Stimulated activated CD8-positive, alpha-beta memory T cell treated with anti-CD3 and anti-CD28 coated beads, Interleukin-7, amount 100 ng/mL, for 24 hours (primary cell): ENCODE results near the gene TMEM61.
"Not testable (repeated sequence)": the region's sequence is repeated elsewhere in the genome, so short reads cannot be mapped to it uniquely, and the experiment has no call there.

ENCODE experiments used
- DNase-seq: peaks from one replicate; pipeline ENCODE4 v3.0.0-alpha.2; 2020; ENCODE audit warnings: low read depth

The TMEM61 gene

DNA sequence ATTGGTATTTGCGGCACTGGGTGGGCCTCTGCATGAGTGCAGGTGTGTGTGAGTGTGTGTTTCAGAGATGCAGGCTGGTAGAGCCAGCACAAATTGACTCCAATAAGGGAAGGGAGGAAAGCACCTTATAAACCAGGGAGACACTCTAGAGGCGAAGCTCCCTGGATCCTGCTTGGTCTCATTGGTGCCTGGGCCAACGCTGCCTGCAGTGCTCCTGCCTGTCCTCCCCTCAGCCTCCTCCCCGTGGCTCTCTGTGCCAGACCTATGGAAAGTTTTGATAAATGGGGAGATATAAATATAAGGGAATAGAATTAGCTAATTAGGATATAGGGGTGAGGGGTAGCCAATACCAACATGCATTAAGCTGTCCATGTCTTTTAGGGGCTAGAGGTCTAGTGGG lies 20.9 kb downstream of the TMEM61 start:
- DNase-seq, result no peak

DNA sequence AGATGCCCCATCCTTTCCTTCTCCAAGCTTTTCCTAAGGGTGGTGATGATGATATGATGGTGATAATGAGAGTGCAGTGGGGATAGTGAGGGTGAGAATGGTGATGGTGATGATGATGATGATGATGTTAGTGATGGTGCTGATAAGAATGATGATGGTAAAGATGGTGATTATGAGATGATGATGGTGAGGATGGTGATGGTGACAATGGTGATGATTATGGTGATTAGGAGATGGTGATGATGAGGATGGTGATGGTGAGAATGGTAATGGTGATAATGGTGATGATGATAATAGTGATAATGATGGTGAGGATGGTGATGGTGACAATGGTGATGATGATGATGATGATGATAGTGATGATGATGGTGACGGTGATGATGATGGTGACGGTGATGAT lies 22.3 kb downstream of the TMEM61 start:
- DNase-seq, result no peak

DNA sequence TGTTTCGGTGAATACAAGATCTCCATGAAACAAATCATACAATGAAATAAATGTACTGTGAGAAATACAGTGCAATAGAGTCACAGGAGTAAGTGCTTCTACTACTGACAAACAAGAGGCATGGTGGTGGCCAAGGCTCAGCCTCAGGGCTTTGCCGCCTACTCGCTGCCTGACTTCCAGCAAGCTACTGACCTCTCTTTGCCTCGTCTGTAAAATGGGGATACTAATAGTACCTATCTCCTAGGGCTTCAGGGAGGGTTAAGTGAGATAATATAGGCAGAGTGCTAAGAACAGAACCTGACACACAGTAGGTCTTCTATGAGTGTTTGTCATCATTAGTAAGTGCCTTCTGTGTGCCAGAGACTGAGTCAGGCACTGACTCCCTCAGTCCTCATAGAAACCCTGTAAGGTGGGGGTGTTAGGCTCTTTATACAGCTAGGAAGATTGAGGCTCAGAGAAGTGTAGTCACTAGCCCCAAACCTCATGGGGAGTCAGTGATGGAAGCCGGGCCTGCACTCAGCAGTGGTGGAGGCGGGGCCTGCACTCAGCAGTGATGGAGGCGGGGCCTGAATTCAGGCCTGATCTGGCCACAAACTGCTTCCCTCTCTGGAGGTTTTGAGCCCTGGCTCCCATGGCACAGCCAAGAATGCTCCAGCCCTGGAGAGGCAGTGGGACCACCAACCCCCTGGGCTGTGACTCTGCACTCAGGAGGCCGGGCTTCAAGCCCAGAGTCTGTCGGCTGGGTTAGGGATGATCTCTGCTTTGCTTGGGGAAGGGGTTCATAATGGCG lies 25.1 kb downstream of the TMEM61 start:
- no peak for DNase-seq

DNA sequence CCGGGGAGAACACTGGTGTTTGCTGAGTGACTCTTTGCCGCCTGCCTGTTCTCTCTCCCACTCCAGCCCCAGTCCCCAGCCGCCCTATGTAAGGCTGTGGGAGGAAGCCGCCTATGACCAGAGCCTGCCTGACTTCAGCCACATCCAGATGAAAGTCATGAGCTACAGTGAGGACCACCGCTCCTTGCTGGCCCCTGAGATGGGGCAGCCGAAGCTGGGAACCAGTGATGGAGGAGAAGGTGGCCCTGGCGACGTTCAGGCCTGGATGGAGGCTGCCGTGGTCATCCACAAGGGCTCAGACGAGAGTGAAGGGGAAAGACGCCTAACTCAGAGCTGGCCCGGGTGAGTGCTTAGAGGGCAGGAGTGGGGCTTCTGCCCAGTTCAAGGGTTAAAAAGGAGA lies 26.5 kb downstream of the TMEM61 start:
- DNase-seq, result no peak

DNA sequence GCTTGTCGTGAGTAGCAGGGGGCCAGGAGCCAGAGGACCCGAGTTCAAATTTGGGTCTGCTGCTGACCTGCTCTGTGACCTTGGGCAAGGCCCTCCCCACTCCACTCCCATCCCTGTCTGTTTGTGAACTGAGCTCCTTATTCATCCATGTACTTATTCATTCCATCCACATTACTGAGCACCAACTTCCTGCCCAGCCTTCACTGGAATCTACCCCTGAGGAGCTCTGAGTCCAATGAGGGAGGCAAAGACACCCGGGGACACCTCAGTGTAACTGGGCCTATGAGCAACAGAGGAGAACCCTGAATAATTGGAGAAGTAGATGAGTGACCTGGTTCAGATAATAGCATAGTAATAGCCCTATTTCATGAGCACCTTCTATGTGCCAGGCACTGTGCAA lies 27.2 kb downstream of the TMEM61 start:
- DNase-seq, result no peak

DNA sequence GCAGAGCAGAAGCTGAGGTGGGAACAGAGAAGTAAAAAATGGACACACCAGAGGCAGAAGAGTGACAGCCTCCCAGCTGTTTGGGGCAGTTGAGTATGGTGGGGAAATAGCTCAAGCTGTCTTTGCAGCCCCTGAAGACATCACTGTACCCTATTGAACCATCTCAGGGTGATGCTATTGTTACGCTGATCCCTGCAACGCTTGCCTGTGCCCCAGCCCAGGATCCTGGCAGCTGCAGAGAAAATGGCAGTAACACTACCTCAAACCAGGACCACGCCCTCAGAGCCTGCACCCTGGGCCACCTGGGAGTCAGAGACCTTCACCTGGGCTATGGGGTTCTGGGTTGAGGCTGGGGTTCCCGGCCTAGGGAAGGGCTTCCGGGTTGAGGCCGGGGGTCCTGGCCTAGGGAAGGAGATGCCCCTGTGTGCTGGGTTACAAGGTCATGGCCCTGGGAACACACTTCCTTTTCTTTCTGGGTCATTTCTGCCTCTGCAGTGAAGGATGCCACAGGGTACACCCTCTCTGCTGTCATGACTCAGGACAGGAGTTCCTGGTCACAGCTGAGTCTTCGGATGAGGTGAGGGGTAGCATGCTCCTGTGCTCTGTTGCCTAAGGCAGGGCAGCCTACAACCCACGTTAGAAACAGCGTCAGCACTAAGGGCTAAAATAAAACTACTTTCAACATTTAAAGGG lies 29.9 kb downstream of the TMEM61 start:
- no peak for DNase-seq

DNA sequence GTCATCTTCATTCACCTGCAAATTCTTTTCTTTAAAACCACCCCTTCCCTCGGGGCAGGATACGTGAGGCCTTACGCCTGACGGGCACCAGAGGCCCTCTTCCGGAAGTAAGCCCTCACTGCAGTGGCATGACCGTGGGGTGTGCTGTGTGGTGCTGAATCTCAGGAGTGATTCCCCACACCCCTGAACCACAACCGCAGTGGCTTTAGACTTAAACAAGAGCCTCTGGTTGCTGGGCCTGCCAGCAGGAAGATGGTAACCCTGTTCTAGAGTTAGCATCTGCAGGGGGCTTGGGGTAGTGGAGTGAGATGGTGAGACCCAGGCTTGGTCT lies 30.4 kb downstream of the TMEM61 start:
- no peak for DNase-seq

DNA sequence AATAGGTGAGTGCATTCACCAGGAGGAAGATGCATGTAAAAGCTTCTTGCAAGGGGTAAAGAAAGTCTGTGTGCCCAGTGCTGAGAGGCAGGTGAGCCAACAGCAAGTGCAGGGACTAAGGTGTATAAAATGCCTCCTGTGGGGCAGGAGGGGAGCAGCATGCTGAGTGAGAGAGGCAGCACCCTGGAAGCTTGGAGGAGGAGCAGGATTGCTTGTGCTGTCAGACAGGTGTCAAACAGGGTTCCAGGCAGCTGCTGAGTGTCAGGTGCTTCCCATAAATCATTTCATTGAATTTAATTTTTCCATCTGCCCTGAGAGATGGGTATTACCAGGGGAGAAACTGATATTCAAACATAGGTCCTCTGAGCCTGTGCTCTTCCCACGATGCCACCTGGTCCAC lies 32.2 kb downstream of the TMEM61 start:
- DNase-seq, result no peak

DNA sequence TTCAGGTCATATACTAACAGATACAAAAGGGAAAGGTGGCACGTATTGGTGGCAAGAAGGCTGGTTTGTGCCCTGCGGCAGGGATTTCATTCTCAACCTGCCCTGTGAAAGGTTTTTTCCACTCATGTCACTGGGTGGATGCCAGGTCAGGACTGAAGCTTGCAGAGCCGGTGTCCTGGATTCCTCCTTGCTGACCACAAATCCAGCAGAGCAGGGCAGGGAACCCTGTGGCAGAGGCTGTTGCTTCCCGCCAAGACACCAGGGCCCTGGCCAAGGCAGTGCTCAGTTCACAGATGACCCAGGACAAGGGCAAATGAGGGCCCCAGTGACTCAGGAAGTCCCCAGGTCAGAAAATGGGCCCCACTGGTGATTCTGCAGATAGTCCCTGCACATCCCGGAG lies 34.7 kb downstream of the TMEM61 start:
- DNase-seq, result no peak

DNA sequence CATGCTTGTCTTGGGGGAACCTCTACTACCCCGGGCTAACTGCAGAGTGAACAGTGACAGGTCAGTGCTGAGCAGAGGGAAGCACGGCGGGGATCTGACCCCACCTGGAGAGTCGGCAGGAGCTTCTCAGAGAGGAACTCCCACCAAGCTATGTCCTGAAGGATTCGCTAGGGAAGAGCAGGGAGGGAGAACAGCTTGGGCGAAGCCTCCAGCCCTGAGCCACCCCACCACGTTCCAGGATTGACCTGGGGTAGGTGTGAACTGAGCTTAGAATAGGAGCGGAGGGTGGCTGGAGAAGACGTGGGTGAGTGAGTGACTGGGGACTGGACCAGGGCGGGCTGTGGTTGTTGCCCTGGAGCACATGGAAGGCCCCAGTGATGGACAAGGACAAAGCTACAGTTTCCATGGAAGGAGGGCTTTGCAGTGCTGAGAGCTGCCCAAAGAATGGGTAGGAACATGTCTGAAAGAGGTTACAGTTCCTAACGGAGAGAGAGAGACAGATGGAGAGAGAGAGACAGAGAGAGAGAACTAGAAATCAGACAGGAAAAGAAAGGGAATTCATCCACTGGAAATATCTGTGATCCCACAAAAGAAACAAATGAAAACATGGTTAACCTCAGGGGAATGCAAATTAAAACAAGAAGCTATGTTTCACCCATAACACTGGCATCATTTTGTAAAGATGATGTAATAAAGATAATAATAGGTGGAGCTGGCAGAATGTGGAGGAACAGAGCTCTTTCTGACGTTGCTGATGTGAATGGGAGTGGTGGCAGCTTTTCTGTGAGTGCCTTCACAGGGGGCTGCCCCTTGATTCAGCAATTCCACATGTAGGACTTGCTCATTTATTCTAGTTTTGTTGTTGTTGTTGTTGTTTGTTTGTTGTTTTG lies 35.5 kb downstream of the TMEM61 start:
- no peak for DNase-seq

DNA sequence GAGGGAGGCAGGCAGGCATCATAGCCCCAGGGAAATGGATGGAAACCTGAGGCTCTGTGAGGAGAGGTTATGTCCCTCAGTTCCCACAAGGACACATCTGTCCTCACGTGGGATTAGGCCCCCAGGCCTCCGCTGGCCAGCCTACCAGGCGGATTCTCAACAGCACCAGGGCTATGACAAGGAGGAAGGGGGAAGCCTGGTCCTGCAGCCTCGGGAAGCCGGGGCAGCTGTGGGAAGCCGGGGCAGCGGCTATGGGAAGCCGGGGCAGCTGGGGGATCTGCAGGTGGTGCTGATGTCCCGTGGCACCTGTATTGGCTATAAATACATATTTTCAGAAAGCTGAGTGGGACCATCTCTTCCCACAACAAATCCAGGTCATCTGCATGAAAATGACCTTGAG lies 38.0 kb downstream of the TMEM61 start:
- no peak for DNase-seq

DNA sequence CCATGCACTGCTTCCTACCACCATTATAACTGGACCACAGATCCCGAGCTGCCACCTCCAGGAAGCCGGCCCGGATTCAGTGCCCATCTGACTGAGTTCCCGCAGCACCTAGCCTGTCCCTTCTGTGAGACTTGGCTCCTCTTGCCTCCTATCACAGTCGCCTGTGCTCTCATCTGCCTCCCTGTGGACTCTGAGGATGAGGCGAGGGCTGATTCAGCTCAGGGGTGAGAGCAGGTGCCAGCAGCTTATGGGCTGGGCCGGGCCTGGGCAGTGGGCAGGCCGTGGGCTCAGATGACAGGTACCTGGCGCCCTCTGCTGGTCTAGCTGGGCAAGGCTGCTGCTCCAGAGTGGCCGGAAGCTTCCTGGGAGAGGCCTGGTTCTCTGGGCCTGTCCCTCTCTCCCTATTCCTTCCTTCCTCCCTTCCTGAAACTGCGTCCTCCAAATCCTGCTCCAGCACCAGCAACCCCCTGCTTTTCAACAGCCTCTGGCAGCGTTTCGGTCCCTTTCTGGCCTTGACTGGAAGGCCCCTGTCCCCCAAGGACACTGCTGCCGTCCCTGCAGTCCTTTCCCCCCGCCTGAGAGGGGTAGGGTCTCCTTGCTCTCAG lies 41.6 kb downstream of the TMEM61 start:
- DNase-seq, result peak; percentile 47

DNA sequence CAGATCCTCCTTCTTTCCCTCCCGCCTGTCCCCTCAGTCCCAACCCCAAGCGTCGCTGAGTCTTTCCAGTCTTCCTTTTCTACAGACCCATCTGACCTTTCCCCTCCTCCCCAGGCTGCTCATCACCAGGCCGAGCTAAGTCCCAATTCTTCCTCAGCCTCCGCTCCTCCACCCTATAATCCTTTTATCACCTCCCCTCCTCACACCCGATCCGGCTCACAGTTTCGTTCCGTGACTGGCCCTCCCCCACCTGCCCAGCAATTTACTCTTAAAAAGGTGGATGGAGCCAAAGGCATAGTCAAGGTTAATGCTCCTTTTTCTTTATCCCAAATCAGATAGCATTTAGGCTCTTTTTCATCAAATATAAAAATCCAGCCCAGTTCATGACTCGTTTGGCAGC lies 43.7 kb downstream of the TMEM61 start:
- not testable (repeated sequence) for DNase-seq

DNA sequence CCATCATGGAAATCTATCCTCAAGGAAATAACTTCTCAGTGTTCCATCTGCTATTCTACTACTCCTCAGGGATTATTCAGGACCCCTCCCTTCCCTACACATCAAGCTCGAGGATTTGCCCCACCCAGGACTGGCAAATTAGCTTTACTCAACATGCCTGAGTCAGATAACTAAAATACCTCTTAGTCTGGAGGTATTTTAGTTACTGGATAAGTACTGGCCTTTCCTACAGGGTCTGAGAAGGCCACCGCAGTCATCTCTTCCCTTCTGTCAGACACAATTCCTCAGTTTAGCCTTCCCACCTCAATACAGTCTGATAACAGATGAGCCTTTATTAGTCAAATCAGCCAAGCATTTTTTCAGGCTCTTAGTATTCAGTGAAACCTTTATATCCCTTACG lies 46.3 kb downstream of the TMEM61 start:
- not testable (repeated sequence) for DNase-seq

DNA sequence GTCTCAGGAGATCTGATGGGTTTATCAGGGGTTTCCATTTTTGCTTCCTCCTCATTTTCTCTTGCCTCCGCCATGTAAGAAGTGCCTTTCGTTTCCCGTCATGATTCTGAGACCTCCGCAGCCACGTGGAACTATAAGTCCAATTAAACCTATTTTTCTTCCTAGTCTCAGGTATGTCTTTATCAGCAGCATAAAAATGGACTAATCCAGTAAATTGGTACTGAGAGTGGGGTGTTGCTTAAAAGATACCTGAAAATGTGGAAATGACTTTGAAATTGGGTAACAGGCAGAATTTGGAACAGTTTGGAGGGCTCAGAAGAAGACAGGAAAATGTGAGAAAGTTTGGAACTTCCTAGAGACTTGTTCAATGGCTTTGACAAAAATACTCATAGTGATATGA lies 50.7 kb downstream of the TMEM61 start:
- not testable (repeated sequence) for DNase-seq

DNA sequence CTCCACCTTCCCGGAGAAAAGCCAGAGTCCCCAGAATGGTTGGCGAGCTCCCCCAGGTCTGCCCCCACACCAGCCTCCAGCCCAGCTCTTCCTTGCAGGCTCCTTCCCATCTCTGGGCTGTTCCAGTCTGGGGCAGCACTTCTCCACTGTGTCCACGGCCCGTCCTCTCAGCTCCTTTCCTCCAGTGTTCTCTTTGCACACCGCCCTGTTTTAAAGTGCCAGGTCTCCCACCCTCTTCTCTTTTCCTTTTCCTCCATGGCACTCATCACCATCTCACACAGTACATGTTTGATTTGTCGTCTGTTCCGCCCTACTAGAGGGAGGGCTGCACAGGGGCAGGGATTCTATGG lies 52.8 kb downstream of the TMEM61 start:
- no peak for DNase-seq

DNA sequence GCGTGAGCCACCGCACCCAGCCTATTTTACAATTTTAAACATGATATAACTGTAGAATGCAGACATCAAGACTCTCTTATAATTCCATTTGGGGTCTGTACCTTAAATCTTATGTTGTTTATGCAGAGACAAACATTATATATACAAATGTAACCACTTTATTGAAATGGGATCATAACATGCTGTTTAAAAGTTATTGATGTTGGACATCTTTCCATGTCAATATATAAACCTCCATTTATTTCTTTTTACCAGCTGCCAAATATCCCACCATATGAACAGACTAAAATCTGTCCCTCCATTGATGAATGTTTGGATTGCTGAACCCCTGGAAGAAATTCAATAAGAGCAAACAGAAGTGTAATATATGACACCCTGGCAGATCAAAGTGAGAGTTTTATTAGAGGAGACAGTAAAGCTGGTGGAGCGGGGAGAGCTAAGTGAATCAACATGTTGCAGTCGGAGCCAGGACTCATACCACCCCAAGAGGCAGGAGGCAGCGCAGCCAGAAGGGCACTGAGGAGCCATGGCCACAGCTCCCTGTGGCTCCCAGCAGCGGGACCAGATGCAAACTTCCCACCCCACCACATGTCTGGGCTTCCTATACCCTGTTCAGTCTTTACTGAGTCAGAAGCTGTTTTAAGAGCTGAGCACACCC lies 54.2 kb downstream of the TMEM61 start:
- no peak for DNase-seq

DNA sequence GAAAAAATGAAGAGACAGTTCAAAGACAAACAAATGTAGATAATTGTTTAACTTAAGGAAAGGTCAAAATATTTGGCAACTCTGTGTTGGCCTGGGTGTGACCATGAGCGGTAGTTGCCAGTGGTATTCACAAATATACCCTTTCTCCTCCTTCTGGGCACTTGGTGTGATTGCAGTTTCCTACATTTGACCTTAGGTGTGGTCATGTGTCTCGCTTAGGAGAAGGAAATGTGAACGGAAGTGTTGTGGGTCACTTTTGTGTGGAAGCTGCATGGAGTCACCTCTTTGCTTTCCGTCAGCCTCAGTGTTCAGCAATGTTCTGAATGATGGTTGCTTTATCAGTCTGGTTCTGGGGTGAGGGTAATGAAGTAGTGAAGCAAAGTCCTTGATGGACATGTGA lies 55.5 kb downstream of the TMEM61 start:
- no peak for DNase-seq

DNA sequence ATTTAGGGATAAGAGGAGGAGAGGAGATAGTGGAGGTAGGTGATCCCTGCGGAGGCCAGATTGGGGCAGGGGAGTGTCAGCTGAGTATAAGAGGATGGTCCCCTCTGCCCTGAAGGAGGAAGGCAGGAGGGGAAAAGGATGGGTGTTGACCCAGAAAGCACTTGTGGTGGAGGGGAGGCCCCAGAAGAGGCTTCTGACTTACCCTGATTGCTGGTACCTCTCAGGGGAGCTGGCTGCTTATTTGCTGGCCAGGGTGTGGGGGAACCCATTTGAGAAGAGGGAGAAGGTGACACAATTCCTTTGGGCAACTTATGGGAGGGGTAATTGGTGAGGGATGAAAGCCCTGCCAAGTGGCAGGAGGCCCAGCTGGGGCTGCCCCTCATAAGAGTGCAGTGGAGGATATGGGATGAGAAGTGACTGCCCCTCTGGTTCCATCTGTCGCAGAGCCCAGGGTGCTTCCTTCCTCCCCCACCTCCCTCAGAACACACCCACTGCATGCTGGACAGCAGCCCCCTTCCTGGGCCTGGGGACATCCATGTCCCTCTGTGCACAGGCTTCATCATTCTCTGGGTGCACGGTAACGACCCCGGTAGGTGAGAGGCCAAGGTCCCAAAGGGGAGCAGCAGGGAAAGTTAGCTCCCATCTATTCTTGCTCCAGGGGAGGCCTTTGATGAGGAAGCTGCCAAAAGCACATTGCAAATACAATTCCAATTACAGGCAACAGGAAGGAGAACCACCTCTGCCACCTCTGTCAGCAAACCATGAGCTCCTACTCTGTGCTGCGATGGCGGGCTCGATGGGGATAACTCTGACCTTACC lies 57.5 kb downstream of the TMEM61 start:
- DNase-seq, result no peak

DNA sequence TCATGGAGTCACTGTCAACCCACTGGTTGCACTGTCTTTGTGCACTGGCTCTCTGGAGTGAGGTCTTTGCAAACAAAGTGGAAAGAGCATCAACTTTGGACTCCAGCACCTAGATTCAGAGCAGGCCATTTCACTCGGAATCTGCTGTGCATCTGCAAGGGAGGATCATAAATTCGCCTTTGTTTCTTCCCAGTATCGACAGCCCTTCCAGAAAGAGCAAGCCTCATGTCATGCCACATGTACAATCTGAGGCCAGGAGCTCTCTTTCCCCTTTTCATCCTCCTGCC lies 58.1 kb downstream of the TMEM61 start:
- DNase-seq, result no peak

DNA sequence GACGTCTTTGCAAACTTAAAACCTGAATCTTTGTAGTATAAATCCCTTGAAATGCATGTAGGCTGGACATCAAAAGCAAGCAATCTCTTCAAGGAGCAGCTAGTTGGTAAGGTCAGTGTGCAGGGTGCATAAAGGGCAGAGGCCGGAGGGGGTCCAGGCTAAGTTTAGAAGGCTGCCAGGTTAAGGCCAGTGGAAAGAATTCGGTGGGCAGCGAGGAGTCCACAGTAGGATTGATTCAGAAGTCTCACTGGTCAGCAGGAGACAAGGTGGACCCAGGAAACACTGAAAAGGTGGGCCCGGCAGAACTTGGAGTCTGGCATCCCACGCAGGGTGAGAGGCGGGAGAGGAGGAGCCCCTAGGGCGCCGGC lies 58.5 kb downstream of the TMEM61 start:
- DNase-seq, result no peak
